Measurements from ENCODE around the gene RIN2. TPM values are rescaled to one million over a fixed set of nuclear protein-coding genes. Genes with fewer than 3 reads are reported as not detected.

The RIN2 gene
- total RNA-seq, 1 experiment from 2014 or later: 19.0 TPM

GRCh38 chr20:19761841-19762240, 3.8 kb downstream of the RIN2 start:
- DNase-seq (ENCODE audit: low read depth in 1 of 2, low spot score in 2 of 2): peak in 1 of 2 experiments; percentile 14
- Histone ChIP-seq H3K4me3 (no peak overlapping the region), H3K27ac (no peak overlapping the region)

GRCh38 chr20:19764207-19764606, 6.1 kb downstream of the RIN2 start:
- H3K27ac ChIP-seq: no peak overlapping the region
- H3K4me1 ChIP-seq (replicated peaks): peaks cover 10% of the 10 kb centered on the region
- no peaks in the 10 kb centered on the region for H3K36me3 ChIP-seq
- H3K27me3 ChIP-seq (replicated peaks): no peaks in the 10 kb centered on the region
- no peaks in the 10 kb centered on the region for H3K9me3 ChIP-seq (replicated peaks)
- no peak overlapping the region for H3K4me3 ChIP-seq
- peak in 1 of 2 experiments; percentile 8 for DNase-seq (ENCODE audit: low read depth in 1 of 2, low spot score in 2 of 2)

More at GRCh38 chr20:19761841-19762240, 3.8 kb downstream of the RIN2 start:
- H3K9me3 ChIP-seq (replicated peaks): no peaks in the 10 kb centered on the region
- no peaks in the 10 kb centered on the region for H3K27me3 ChIP-seq (replicated peaks)
- H3K4me1 ChIP-seq (replicated peaks): peaks cover 23% of the 10 kb centered on the region
- no peaks in the 10 kb centered on the region for H3K36me3 ChIP-seq

- Histone ChIP-seq H3K9me3 (replicated peaks) (no peaks in the 10 kb centered on the region), H3K27me3 (replicated peaks) (no peaks in the 10 kb centered on the region), H3K36me3 (no peaks in the 10 kb centered on the region), H3K4me1 (replicated peaks) (no peaks in the 10 kb centered on the region; the same call in 1 of the 2 replicates), H3K4me3 (no peak overlapping the region), H3K27ac (no peak overlapping the region)
- DNase-seq (ENCODE audit: low read depth in 1 of 2, low spot score in 2 of 2): peak in 1 of 2 experiments; percentile 22
These were observed 7.2 kb downstream of the RIN2 start for GRCh38 chr20:19765266-19765665.

DNA sequence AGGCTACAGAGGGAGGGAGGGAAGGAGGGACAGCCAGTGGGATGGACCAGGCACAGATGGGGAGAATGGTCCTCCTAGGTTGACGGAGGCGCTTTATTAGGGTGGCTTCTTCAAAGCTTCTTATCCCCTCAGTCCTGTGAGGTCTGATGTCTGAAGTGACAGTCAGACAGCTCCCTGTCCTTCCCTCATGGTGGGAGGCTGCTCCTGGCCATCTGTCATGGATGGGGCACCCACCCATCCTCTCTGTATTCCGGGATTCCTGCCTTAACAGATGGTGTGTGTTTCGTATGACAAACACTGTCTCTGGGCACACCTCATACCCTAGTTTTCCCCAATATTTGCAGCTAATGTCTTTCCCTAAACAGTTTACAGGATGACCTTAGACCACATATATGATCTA, 7.9 kb downstream of the RIN2 start:
- no peaks in the 10 kb centered on the region for H3K4me1 ChIP-seq (replicated peaks)
- H3K9me3 ChIP-seq (replicated peaks): no peaks in the 10 kb centered on the region
- no peak overlapping the region for H3K27ac ChIP-seq
- no peak overlapping the region for H3K4me3 ChIP-seq
- no peaks in the 10 kb centered on the region for H3K27me3 ChIP-seq (replicated peaks)
- DNase-seq (ENCODE audit: low read depth in 1 of 2, low spot score in 2 of 2): peak in 1 of 2 experiments; percentile 9
- no peaks in the 10 kb centered on the region for H3K36me3 ChIP-seq

GRCh38 chr20:19767070-19767469, 9.0 kb downstream of the RIN2 start:
- no peaks in the 10 kb centered on the region for H3K27me3 ChIP-seq (replicated peaks)
- no peak overlapping the region for H3K4me3 ChIP-seq
- DNase-seq (ENCODE audit: low read depth in 1 of 2, low spot score in 2 of 2): no peak
- no peak overlapping the region for H3K27ac ChIP-seq
- H3K4me1 ChIP-seq (replicated peaks): no peaks in the 10 kb centered on the region
- no peaks in the 10 kb centered on the region for H3K9me3 ChIP-seq (replicated peaks)
- no peaks in the 10 kb centered on the region for H3K36me3 ChIP-seq

DNA sequence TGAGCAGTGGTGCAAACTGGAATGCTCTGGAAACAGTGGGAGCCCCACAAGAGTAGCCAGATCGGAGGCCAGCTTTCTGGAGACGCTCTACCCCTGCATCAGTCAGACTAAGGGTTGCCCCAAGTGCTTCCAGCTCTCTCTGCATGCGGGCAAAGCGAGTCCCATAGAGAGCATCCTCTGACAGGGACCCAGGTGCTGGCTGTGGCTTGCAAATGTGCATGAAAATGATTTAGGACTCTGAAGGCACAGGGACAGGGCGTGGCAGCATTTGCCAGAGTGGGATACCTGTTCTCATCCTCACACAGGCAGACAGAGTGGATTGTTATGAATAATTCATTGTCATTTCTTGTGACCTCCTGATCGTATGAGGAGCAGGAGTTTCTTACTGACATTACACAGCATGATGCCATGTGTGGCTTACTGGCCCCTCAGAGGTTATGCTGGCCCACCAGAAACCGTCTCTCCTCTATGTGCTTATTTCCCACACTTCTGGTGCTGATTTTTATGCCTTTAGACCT, 10.3 kb downstream of the RIN2 start:
- no peaks in the 10 kb centered on the region for H3K4me1 ChIP-seq (replicated peaks)
- DNase-seq (ENCODE audit: low read depth in 1 of 2, low spot score in 2 of 2): no peak
- H3K36me3 ChIP-seq: no peaks in the 10 kb centered on the region
- no peaks in the 10 kb centered on the region; the same call in 1 of the 2 replicates for H3K9me3 ChIP-seq (replicated peaks)
- H3K27me3 ChIP-seq (replicated peaks): no peaks in the 10 kb centered on the region
- no peak overlapping the region for H3K4me3 ChIP-seq
- no peak overlapping the region for H3K27ac ChIP-seq

DNA sequence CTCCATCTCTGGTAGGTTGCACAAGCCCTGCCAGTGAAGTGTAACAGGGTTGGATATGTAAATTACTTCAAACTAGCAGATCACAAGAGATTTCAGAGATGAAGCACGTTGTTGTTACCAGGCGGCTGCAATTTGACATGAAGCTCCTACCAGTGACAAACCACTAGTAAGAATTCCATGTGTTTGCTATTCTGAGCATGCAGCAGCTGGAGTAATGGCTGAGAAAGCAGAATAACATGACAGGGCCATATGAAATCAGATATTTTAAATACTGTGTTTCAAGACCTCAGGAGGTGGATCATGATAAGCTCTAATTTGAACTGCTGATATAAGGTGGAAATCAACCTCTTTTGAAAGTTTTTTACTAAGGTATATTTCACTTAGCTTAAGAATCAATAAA, 11.4 kb downstream of the RIN2 start:
- no peaks in the 10 kb centered on the region for H3K4me1 ChIP-seq (replicated peaks)
- no peak overlapping the region for H3K27ac ChIP-seq
- H3K36me3 ChIP-seq: no peaks in the 10 kb centered on the region
- H3K27me3 ChIP-seq (replicated peaks): no peaks in the 10 kb centered on the region
- no peak for DNase-seq (ENCODE audit: low read depth in 1 of 2, low spot score in 2 of 2)
- H3K4me3 ChIP-seq: no peak overlapping the region
- no peaks in the 10 kb centered on the region; the same call in 1 of the 2 replicates for H3K9me3 ChIP-seq (replicated peaks)

DNA sequence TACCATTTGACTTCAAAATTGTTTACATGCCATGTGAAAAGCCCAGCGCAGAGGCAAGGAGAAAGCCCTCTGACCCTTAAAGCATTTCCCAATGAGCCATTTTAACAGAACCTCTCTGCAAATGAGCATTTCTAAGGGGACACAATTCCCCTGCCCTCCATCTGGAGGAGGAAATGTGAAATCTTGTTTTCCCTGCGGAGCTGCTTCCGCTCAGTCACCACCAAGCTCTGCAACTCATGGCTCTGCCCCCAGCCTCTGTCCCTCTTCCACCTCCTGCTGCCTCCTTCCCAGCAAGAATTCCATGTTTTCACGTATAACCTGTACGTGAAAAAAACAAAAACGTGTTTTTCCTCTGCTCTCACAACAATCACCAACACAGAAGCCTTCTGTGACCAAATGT, 12.3 kb downstream of the RIN2 start:
- no peaks in the 10 kb centered on the region; the same call in 1 of the 2 replicates for H3K9me3 ChIP-seq (replicated peaks)
- peaks cover 8% of the 10 kb centered on the region for H3K4me1 ChIP-seq (replicated peaks)
- no peak overlapping the region for H3K4me3 ChIP-seq
- DNase-seq (ENCODE audit: low read depth in 1 of 2, low spot score in 2 of 2): no peak
- no peaks in the 10 kb centered on the region for H3K36me3 ChIP-seq
- H3K27me3 ChIP-seq (replicated peaks): no peaks in the 10 kb centered on the region
- no peak overlapping the region for H3K27ac ChIP-seq

DNA sequence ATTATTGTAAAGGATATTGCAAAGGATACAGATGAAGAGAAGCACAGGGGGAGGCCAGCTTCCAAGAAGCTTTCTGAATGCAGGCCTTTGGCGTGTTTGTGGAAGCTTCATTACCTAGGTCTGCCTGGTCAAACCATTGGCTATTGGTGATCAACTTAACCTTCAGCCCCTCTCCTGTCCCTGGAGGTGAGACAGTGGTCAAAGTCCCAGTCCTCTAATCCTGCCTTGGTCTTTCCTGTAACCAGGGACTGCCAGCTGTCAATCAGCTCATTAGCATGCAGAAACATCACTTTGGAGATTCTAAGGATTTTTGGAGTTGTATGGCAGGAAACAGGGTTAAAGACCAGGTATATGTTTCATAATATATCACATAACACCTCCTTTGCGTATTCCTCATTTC, 13.0 kb downstream of the RIN2 start:
- no peak for DNase-seq (ENCODE audit: low read depth in 1 of 2, low spot score in 2 of 2)
- no peak overlapping the region for H3K27ac ChIP-seq
- H3K9me3 ChIP-seq (replicated peaks): no peaks in the 10 kb centered on the region; the same call in 1 of the 2 replicates
- no peaks in the 10 kb centered on the region for H3K36me3 ChIP-seq
- peaks cover 15% of the 10 kb centered on the region for H3K4me1 ChIP-seq (replicated peaks)
- no peak overlapping the region for H3K4me3 ChIP-seq
- H3K27me3 ChIP-seq (replicated peaks): no peaks in the 10 kb centered on the region

- H3K27me3 ChIP-seq (replicated peaks): no peaks in the 10 kb centered on the region
- no peak for DNase-seq (ENCODE audit: low read depth in 1 of 2, low spot score in 2 of 2)
- H3K27ac ChIP-seq: no peak overlapping the region
- no peak overlapping the region for H3K4me3 ChIP-seq
- no peaks in the 10 kb centered on the region; the same call in 1 of the 2 replicates for H3K9me3 ChIP-seq (replicated peaks)
- peaks cover 35% of the 10 kb centered on the region for H3K4me1 ChIP-seq (replicated peaks)
- H3K36me3 ChIP-seq: no peaks in the 10 kb centered on the region
These were observed 15.4 kb downstream of the RIN2 start for GRCh38 chr20:19773471-19773870.

DNA sequence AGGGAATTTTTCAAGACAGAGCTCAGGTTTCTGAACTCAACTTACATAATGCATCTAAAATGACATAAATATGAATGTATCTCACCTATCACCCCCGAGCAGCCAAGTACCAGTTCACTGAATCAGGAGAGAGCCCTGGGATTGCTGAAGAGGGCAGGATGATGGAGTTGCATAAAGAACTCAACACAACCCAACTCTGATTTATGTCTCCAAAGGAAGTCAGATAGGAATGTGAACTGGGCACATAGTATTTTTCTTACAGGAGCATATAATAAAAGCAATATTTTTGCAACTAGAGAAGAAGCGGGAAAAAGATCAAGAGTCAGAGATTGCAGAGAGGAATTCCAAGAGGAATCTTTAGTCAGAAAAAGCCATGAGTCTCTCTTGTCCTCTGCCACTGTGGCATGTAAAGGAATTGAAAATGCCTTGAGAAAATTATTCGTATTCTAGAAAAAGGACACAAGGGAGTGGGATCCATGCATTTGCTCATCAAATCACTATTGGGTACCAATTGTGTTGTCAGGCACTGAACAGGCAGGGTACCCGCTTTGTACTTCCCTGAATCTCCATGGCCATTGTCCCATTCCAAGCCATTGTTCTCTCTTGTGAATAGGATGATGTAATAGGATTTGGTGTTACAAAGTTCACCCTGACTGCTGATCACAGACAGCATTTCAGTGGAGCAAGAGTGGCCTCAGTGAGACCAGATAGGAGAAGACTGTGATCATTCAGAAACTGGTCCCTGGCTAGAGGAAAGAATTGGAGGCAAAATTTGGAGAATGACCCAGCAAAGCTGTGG, 16.3 kb downstream of the RIN2 start:
- Histone ChIP-seq H3K27ac (no peak overlapping the region), H3K9me3 (replicated peaks) (no peaks in the 10 kb centered on the region; the same call in 1 of the 2 replicates), H3K4me3 (no peak overlapping the region), H3K36me3 (no peaks in the 10 kb centered on the region), H3K4me1 (replicated peaks) (peaks cover 44% of the 10 kb centered on the region), H3K27me3 (replicated peaks) (no peaks in the 10 kb centered on the region)
- DNase-seq (ENCODE audit: low read depth in 1 of 2, low spot score in 2 of 2): no peak

GRCh38 chr20:19775353-19776253, 17.5 kb downstream of the RIN2 start:
- no peaks in the 10 kb centered on the region for H3K27me3 ChIP-seq (replicated peaks)
- H3K36me3 ChIP-seq: no peaks in the 10 kb centered on the region
- H3K9me3 ChIP-seq (replicated peaks): no peaks in the 10 kb centered on the region; the same call in 1 of the 2 replicates
- DNase-seq (ENCODE audit: low read depth in 1 of 2, low spot score in 2 of 2): peak in 1 of 2 experiments; percentile 28
- no peak overlapping the region for H3K4me3 ChIP-seq
- H3K27ac ChIP-seq: peak overlapping the region; percentile 1; the same call in 1 of the 2 replicates
- H3K4me1 ChIP-seq (replicated peaks): peaks cover 54% of the 10 kb centered on the region

- H3K9me3 ChIP-seq (replicated peaks): no peaks in the 10 kb centered on the region; the same call in 1 of the 2 replicates
- H3K36me3 ChIP-seq: no peaks in the 10 kb centered on the region
- H3K27ac ChIP-seq: 0 out of 2 replicates have a peak overlapping the region, but pooled peaks have one; percentile 3
- H3K4me1 ChIP-seq (replicated peaks): peaks cover 54% of the 10 kb centered on the region
- H3K4me3 ChIP-seq: no peak overlapping the region
- H3K27me3 ChIP-seq (replicated peaks): no peaks in the 10 kb centered on the region
- DNase-seq (ENCODE audit: low read depth in 1 of 2, low spot score in 2 of 2): no peak
These were observed 19.3 kb downstream of the RIN2 start for GRCh38 chr20:19777315-19777714.

Measured in SJSA1 (cell line).